Measurements from ENCODE around the gene THBS2.
"Not testable (repeated sequence)": the region's sequence is repeated elsewhere in the genome, so short reads cannot be mapped to it uniquely, and the experiment has no call there.

THBS2 gene

DNA sequence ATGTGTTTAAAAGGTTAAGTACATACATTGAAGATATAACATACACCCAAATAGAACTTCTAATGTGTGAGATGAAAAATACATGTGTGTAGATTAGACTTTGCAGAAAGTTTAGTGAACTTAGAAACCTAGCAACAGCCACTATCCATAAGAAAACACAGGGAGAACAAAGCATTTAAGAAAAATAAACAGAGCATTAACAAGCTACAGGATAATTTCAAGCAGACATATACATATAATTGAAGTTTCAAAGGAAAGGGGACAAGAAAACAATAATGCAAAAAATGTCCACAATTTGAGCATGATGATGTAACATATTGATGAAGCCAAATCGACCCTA, 18.2 kb upstream of the THBS2 start:
- DNase-seq (ENCODE audit: low read depth), result no peak

DNA sequence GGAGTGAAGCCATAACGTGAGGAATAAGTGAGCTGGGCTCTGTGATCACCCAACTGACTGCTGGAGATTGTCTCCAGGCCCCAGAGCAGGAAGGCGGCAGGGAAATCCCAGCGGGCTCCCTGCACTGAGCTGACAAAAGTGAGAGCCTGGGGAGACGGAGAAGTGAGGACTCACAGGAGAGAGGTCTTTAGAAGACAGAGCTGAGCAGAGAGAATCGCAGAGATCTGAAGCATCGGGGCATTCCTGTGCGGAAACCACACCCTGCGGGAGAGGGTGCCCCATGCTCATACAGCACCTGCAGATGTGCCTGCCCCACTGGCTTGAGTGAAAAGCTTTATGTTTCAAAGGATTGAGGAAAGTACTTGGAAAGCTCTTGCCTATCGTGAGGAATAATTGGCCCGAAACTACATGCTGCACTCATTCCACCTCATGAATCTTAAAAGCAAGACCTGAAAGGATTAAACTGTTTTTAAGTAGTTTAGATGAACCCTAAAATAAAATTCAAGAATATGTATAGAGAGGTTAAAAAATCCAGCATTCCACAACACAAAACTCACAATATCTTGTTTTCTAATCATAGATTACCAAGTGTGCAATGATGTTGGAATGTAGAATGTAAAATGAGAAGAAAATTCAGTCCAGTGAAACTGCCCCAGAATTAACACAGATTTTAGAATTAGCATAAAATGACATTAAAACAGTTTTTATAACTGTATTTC, 17.7 kb upstream of the THBS2 start:
- DNase-seq (ENCODE audit: low read depth), result no peak

DNA sequence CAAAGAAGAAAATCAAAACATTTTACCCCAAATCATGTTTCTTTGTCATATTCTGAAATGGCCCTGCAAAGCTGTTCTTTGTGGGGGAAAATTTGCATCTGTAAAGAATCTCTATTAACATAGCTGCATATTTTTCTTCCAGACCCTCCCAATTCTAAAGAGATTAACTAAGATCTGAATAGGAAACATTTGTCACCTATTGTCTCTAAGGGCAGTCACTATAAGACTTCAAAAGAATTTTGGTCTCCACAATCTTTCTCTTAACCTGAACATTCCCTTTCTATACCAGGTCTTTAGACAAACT, 16.4 kb upstream of the THBS2 start:
- DNase-seq (ENCODE audit: low read depth), result not testable (repeated sequence)

DNA sequence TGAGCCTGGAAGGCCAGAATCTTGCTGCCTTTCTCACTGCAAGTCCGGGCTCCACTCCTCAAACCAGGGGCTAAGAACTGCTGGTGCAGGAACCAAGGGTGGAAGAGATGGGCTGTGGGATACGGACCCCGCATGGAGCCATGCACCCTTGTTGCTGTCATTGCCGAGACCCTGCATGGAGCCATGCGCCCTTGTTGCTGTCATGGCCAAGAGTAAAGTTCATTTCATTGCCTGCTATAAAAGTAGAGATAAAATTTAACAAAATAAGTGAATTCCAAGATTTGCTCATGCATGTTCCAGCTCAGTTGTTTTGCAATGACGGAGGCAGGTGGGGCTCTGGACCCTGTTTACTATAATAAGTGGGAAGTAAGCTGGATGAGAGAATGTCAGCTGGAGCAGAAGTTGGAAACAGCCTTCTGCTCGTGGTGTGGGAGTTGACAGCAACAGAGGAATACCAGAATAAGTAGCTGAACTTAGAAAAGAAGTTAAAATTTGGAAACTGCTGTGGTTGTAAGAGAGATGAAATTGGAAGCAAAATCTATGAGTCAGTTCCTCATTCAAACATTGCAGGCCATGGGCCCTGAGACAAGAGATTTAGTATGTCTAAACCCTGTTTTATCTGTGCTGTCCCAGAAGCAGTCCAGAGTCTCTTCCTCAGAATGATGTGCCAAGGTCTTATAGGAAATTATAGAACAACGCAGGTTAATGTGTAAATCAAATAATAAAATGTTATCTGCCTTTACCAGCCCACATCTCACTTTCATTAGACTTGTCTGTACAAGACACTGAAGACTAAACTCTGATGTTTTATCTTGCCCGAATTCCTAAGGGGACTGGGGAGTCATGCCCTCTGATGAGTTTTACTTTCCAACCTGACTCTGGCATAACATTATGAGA, 15.8 kb upstream of the THBS2 start:
- DNase-seq (ENCODE audit: low read depth), result no peak

DNA sequence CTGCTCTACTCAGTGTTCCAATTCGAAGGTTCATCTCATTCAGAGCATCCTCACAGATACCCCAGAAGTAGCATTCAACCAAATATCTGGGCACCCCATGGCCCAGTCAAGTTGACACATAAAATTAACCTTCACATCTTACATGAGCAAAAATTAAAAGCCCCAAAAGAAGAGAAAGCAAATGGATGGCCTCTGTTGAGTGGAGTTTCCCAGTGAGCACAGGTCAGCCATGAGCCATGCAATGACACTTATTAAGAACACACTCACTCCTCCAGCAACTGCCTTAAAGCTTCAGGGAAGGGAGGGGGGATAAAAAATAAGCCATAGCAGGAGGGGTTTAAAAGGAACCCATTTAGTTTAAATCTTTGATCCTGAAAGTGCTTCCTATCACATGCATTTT, 14.6 kb upstream of the THBS2 start:
- no peak for DNase-seq (ENCODE audit: low read depth)

DNA sequence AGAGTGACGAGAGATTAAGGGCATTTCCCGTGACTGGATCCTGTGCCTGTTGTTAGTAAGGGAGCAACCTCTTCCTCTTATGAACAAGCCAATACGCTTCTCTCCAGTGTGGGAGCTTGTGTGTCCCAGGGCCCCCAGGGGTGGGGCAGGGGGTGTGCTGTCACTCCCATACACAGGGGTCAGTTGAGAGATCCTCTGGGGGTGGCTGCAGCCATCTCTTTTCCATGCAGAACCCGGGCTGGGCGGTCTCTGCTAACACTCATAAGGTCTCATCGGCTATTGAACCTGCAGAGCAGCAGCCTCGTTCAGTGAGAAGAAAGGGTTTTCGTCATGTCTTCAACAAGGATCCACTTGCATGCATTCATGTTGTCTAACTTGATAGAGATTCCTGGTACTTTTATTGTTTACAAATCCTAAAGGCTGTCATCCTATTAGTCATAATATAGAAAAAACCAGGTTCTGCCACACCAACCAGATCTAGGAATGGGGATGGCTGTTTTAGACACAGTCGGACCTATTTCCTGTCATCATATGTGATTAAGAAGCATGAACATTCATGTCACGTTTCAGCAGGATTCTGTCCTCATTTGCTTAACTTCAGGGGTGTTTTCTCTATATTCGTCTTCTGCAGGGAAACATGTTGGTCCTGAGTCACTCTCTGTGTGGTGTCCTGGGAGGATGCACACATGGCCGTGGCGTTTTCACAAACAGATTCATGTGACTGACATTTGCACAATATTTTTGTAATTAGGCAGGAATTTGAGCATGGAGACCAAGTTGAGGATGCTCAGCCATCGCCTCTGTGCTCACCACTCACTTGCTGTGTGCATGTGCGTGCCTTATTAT, 13.3 kb upstream of the THBS2 start:
- DNase-seq (ENCODE audit: low read depth), result peak; percentile 81

DNA sequence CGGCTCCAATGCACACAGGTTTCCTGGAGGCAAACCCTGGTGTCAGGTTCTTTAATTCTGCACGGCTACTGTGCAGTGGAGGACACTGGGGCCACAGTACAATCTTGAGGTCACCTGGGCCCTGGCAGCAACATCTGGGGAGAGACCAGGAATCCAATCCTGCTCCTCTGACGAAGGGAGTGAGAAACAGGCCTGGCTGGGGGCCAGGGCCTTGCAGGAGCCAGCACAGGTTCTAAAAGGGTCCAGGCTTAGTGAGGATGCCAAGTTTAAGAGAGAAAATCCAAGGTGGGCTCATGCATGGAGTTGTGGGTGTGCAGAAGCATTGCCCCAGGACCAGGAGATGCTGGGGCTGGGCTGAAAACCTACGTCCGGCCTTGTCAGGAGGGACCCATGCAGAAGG, 12.6 kb upstream of the THBS2 start:
- no peak for DNase-seq (ENCODE audit: low read depth)

DNA sequence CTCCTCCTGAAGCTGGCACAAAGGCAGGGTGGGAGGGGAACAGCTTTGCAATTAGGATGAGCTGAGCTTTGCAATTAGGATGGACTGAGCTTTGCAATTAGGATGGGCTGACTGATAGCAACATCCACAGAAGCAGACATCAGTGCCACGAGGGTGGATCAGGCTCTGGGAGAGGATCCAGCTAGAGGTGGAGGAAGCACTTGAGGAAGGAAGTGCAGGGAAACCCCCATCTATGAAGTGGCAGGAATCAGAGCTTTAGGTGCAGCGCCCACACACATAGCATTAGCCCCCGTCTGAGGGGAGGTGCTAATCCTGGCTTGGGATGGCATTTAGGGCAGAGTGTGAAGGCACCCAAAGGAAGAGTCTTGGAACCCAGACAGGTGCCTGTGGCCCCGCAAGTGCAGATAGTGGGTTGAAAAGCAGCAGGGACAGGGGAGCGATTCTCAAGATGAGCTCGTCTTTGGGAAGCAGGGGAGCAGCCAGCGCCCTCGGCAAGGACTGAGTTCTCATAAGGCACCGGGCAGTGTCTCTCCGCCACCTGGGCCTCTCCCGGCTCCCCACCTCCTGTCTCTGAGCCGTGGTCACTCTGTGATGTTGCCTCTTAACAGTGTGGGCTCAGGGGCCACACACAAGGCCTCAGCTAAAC, 12.0 kb upstream of the THBS2 start:
- DNase-seq (ENCODE audit: low read depth), result no peak

DNA sequence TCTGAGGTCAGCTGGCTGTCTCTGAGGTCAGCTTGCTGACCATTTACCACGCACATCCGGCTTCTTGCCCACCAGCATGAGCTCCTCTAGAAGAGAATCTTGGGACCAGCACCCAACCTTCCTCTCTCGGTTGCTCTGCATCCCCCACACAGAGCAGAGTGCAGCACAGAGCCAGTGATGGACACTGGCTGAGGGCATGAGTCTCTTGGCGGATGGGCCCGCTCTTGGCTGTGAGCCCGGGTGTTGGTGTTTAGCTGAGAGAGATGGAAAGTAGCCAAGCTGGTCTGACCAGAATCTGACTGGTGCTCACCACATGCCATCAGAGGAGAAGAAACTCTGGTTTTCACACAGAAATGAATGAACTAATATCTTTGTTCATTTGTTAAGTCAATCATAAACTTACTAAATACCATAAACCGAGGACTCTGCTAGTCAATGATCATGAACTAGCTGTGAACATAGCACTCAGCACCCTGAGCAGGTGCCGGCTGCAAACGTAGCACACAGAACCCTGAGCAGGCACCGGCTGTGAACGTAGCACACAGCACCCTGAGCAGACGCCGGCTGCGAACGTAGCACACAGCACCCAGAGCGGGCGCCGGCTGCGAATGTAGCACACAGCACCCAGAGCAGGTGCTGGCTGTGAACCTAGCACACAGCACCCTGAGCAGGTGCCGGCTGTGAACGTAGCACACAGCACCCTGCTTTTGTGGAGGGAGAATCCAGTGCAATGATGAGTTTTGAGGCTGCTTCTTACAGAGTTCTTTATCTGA, 10.4 kb upstream of the THBS2 start:
- no peak for DNase-seq (ENCODE audit: low read depth)

DNA sequence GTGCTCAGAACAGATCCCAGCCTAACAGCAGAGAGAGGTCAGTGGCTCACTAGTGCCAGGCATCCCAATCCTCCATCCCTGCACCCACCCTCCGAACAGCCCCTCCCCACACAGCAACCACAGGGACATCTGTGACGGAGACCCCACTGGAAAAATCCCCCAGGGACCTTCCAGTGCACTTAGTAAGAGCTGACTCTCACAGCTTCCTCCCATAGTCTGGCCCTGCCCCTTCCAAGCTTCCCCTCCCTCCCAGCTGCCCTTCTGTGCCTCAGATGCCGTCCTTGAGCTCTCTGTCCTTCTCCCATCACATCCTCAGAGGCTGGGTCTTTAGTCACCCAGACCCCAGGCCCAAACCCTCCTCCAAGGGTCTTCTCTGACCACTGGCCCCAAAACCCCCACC, 9.7 kb upstream of the THBS2 start:
- DNase-seq (ENCODE audit: low read depth), result no peak

DNA sequence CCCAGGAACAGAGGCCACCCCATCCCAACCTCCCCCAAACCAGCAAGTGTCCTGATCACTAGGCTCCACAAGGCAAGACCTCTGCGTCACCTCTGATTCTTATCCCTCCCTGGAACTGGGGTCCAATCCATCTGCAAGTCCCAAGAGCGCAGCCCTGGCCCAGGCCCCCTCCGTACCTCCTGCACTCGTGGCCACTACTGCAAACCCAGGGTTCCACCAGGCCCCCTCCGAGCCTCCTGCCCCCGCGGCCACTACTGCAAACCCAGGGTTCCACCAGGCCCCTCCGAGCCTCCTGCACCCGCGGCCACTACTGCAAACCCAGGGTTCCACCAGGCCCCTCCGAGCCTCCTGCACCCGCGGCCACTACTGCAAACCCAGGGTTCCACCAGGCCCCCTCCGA, 9.0 kb upstream of the THBS2 start:
- not testable (repeated sequence) for DNase-seq (ENCODE audit: low read depth)

DNA sequence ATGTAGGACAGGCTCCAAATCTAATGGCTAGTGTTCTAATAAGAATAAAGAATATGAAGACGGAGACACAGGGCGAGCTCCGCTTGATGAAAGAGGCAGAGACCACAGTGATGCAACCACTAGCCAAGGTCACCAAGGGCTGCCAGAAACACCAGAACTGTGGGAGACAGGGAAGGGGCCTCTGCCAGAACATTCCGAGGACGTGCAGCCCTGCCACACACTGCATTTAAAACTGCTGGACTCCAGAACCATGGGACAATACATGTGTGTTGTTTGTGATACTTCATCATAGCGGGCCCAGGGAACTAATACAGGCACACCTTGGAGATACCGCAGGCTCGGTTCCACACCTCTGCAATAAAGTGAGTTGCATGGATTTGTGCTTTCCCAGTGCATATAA, 2.9 kb upstream of the THBS2 start:
- DNase-seq (ENCODE audit: low read depth), result no peak

DNA sequence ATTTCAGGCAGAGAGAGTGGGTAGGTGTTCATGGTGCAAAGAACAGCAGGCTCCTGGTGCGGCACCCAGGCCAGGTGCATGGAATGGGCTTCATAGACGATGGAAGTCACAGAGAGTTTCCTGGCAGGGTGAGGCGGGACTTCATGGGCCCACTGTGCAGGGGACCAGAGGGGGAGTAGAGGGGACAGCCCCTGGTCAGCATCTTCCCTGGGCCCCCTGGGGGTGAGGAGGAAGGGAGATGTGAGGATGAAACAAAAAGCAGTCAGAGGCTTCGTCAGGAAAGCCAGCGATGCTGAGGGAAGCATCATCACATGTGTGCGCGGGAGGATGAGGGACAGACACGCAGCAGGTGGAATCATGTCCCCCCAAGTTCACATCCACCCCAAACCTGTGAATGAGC, 2.4 kb upstream of the THBS2 start:
- no peak for DNase-seq (ENCODE audit: low read depth)

DNA sequence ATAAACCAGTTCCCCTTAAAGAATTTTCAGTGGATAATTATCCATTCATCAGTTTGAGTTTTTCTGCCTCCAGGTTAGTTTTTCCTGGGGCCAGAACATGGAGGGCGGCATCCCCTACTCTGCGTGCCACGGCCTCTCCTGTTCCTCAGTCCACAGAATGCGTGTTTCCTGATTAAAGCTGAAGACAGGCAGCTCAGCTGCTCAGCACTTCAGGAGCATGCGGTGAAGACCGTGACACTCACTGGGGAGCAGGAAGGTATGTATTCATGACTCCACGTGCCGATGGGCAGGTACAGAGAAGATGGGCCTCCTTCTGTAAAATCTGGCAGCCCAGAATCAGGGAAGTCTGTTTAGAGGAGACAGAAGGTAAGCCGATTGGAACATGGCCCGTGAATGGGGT, 2.0 kb upstream of the THBS2 start:
- no peak for DNase-seq (ENCODE audit: low read depth)

DNA sequence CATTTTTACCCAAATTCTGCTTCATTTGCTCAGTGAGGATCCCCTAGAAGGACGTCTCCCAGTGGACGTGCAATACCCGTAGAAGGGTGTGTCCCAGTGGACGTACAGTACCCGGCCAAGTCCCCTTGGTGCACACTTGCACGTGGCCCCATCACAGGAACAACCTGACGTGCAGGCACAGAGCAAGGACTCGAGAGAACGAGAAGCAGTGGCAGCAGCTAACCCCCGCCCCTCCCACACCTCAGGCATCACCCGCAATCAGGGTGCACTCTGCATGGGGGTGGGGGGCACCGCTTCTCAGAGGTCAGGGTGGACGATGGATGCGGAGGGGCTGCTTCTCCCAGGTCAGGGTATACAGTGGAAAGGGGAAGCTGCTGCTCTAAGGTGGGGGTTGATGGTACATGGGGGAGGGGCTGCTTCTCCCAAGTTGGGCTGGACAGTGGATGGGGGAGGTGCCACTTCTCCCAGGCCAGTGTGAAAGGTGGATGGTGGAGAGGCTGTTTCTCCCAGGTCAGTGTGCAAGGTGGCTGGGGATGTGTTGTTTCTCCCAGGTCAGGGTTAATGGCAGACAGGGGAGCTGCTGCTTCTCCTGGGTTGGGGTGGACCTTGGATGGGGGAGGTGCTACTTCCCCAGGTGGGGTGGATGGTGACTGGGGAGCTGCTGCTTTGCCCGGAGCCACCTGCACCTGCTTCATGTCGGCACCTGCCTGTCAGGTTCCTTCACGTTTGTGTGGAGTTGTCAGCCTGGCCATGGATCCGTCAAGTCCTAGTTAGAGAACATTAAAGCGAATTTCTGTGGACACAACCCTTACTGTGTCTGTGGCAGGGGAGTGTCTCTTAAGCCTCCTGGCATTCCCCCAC, 1.0 kb upstream of the THBS2 start:
- no peak for DNase-seq (ENCODE audit: low read depth)

DNA sequence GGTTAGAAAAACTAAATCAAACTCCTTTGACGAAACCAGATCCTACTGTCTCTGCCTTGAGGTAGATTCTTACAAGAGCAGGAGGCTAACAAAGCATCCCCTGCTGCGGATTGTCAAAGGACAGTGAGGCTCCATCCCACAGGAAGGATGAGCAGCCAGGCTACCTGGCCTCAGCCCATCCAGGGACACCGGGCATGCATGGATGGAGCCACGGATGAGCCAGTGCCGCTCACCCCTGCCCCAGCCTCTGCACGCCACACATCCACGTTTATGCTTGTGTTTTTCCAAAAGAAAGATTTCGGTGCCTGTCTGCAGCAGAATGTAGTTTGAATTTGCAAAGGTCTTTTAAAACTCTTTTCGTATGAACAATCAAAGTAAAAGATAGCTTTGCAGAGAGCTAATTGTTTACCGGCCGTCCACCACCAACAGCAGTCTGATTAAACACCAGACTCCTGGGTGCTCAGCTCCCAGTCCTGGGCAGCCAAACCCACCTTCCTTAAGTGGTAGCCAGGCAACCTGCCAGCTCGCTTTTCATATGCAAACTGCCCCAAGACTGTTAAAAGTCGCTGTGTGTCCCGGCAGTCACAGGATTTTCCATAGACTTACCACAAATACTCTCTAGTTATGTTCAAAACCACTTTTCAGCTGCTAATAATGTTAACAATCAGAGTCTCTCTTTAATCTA, 999 bp downstream of the THBS2 start:
- no peak for DNase-seq (ENCODE audit: low read depth)

DNA sequence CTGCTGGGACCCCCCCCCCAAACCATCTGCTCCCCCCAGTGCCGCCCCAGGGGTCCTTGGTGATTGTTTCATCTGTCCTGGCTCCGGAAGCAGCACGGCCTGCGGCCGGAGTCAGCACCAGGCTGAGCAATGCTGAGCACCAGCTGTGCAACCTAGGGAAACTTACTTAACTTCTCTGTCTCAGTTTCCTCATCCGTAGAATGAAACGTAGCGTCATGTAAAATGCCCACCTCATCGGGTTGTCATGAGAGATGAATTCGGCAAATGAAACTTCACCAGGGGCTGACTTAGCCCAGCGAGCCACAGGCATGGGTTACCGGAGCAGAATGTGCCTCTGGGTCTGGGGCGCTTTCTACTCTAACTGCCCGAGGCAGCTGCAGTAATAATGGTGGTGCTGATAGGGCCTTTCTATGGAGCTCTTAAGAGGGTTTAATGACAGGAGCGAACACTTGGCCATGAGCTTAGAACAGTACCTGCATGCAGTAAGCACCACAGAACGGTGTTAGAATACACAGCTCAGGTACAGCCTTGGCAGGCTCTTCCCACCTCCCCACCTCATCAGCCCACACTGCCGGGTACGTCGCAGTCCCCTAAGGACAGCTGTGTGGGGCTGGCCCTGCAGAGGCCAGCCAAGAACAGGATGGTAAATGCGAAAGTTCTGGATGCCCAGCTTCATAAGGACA, 1.7 kb downstream of the THBS2 start:
- no peak for DNase-seq (ENCODE audit: low read depth)

DNA sequence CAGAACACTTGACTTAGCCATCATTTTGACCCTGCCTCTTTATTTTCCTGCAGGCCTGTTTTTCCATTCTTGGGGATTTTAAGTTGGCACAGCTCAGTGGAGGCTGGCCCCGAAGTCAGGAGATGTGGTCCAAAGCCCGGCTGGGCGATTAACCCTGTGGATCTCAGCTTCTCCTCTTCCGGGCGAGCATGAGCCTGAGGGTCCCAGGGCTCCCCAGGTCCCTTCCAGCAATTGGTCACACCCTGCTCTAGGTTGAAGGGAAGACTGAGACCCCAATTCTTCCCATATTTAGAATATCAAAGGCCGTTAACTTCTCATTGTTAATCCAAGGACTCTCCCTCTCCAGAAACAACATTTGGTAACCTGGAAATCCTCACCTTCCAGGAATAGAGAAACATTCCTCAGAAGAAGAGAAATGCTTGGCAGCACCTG, 2.3 kb downstream of the THBS2 start:
- no peak for DNase-seq (ENCODE audit: low read depth)

DNA sequence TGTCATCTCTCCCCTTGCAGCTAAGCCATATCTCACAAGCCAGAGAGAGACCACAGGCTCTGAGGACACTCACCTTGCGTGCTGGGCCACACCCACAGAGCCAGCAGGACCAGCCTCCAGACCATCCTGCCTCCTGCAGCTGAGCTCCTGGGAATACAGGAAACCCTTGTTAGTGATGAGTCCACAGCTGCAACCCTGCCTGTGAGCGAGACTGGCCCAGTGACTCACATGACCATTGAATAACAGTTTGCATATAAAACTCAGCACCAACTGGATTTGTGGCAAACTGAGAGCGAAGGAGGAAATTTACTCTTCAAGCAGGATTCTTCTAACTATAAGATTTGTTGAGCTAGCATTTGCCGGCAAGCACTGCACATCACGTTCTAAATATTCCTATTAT, 3.0 kb downstream of the THBS2 start:
- peak; percentile 86 for DNase-seq (ENCODE audit: low read depth)

Measured in GM04504 (cell line).